ENCODE results near the gene ADAT3.
A peak's percentile ranks its signal among the peaks of the same experiment; 100 is the strongest.

ADAT3 gene

GRCh38 chr19:1889907-1890306 lies 15.3 kb upstream of the ADAT3 start:
- WGBS (ENCODE audit: extremely low coverage, insufficient coverage, insufficient read length) = no CpG with 5 or more reads among the region's 1 CpG
- H3K9ac ChIP-seq (ENCODE audit: low read length) = no peak overlapping the region
- peaks cover 7% of the 10 kb centered on the region for H3K79me1 ChIP-seq (ENCODE audit: low read length)
- no peak overlapping the region for H3K4me3 ChIP-seq (ENCODE audit: low read depth, low read length)
- peak overlapping the region; percentile 53 for H2BK12ac ChIP-seq (ENCODE audit: low read length)
- no peak overlapping the region for H2BK120ac ChIP-seq (ENCODE audit: insufficient read depth, low read length, poor library complexity)
- H3K18ac ChIP-seq (ENCODE audit: low read length) = no peak overlapping the region
- H4K91ac ChIP-seq (ENCODE audit: low read depth, low read length) = no peak overlapping the region
- H3K4me1 ChIP-seq (ENCODE audit: control insufficient read depth in 1 of 2, insufficient read depth in 2 of 2, low read length in 2 of 2) = peaks cover 6 to 10% of the 10 kb centered on the region in 2 experiments
- H2AFZ ChIP-seq (ENCODE audit: insufficient read depth, low read length, poor library complexity) = no peak overlapping the region
- no peaks in the 10 kb centered on the region for H3K36me3 ChIP-seq (ENCODE audit: control insufficient read depth in 1 of 2, insufficient read depth in 2 of 2, low read length in 2 of 2)
- H3K23ac ChIP-seq (ENCODE audit: low read length) = no peak overlapping the region
- DNase-seq = no peak
- no peak overlapping the region for H3K4ac ChIP-seq (ENCODE audit: low read depth, low read length)
- H3K9me3 ChIP-seq (ENCODE audit: insufficient read depth, low read depth, low read length) = no peaks in the 10 kb centered on the region
- no peak overlapping the region for H2AK5ac ChIP-seq (ENCODE audit: low read length)
- no peak overlapping the region for H3K4me2 ChIP-seq (ENCODE audit: low read length)
- no peak overlapping the region for H3K27ac ChIP-seq (ENCODE audit: low read depth, low read length)
- peaks cover 2% of the 10 kb centered on the region for H3K79me2 ChIP-seq (ENCODE audit: control insufficient read depth, insufficient read depth, low read length, poor library complexity)
- H4K12ac ChIP-seq (ENCODE audit: low read depth, low read length) = no peak overlapping the region
- no peak overlapping the region for H2BK5ac ChIP-seq (ENCODE audit: low read depth, low read length, poor library complexity)
- H4K8ac ChIP-seq (ENCODE audit: low read depth, low read length) = no peak overlapping the region
- no peaks in the 10 kb centered on the region for H3K27me3 ChIP-seq (ENCODE audit: insufficient read depth, low read length)
- no peak overlapping the region for H3K14ac ChIP-seq (ENCODE audit: low read length)

GRCh38 chr19:1893791-1894190 lies 11.4 kb upstream of the ADAT3 start:
- no peak overlapping the region for H3K4me3 ChIP-seq (ENCODE audit: low read depth, low read length)
- no peak for DNase-seq
- WGBS (ENCODE audit: extremely low coverage, insufficient coverage, insufficient read length) = no CpG with 5 or more reads among the region's 17 CpGs
- no peak overlapping the region for H4K91ac ChIP-seq (ENCODE audit: low read depth, low read length)
- no peaks in the 10 kb centered on the region for H3K27me3 ChIP-seq (ENCODE audit: insufficient read depth, low read length)
- no peak overlapping the region for H2BK120ac ChIP-seq (ENCODE audit: insufficient read depth, low read length, poor library complexity)
- H3K79me2 ChIP-seq (ENCODE audit: control insufficient read depth, insufficient read depth, low read length, poor library complexity) = no peaks in the 10 kb centered on the region
- no peak overlapping the region for H3K18ac ChIP-seq (ENCODE audit: low read length)
- H2BK5ac ChIP-seq (ENCODE audit: low read depth, low read length, poor library complexity) = no peak overlapping the region
- no peaks in the 10 kb centered on the region for H3K9me3 ChIP-seq (ENCODE audit: insufficient read depth, low read depth, low read length)
- H3K4me1 ChIP-seq (ENCODE audit: control insufficient read depth in 1 of 2, insufficient read depth in 2 of 2, low read length in 2 of 2) = peaks cover 0 to 1% of the 10 kb centered on the region in 2 experiments
- no peak overlapping the region for H2BK12ac ChIP-seq (ENCODE audit: low read length)
- no peaks in the 10 kb centered on the region for H3K79me1 ChIP-seq (ENCODE audit: low read length)
- H4K12ac ChIP-seq (ENCODE audit: low read depth, low read length) = no peak overlapping the region
- H3K4me2 ChIP-seq (ENCODE audit: low read length) = no peak overlapping the region
- H3K9ac ChIP-seq (ENCODE audit: low read length) = no peak overlapping the region
- no peak overlapping the region for H4K8ac ChIP-seq (ENCODE audit: low read depth, low read length)
- H3K36me3 ChIP-seq (ENCODE audit: control insufficient read depth in 1 of 2, insufficient read depth in 2 of 2, low read length in 2 of 2) = no peaks in the 10 kb centered on the region
- no peak overlapping the region for H3K23ac ChIP-seq (ENCODE audit: low read length)
- H2AFZ ChIP-seq (ENCODE audit: insufficient read depth, low read length, poor library complexity) = no peak overlapping the region
- no peak overlapping the region for H3K4ac ChIP-seq (ENCODE audit: low read depth, low read length)
- no peak overlapping the region for H3K14ac ChIP-seq (ENCODE audit: low read length)
- no peak overlapping the region for H3K27ac ChIP-seq (ENCODE audit: low read depth, low read length)
- no peak overlapping the region for H2AK5ac ChIP-seq (ENCODE audit: low read length)

- Histone ChIP-seq H3K9me3 (ENCODE audit: insufficient read depth, low read depth, low read length) (no peaks in the 10 kb centered on the region), H3K4me2 (ENCODE audit: low read length) (no peak overlapping the region), H2BK12ac (ENCODE audit: low read length) (no peak overlapping the region), H3K4me3 (ENCODE audit: low read depth, low read length) (no peak overlapping the region), H2BK5ac (ENCODE audit: low read depth, low read length, poor library complexity) (no peak overlapping the region), H2AFZ (ENCODE audit: insufficient read depth, low read length, poor library complexity) (no peak overlapping the region), H3K4me1 (ENCODE audit: control insufficient read depth in 1 of 2, insufficient read depth in 2 of 2, low read length in 2 of 2) (peaks cover 0 to 2% of the 10 kb centered on the region in 2 experiments), H2AK5ac (ENCODE audit: low read length) (peak overlapping the region; percentile 72), H3K23ac (ENCODE audit: low read length) (no peak overlapping the region), H3K4ac (ENCODE audit: low read depth, low read length) (no peak overlapping the region), H4K12ac (ENCODE audit: low read depth, low read length) (no peak overlapping the region), H4K91ac (ENCODE audit: low read depth, low read length) (no peak overlapping the region), H3K79me1 (ENCODE audit: low read length) (no peaks in the 10 kb centered on the region), H3K27me3 (ENCODE audit: insufficient read depth, low read length) (no peaks in the 10 kb centered on the region), H3K9ac (ENCODE audit: low read length) (no peak overlapping the region), H4K8ac (ENCODE audit: low read depth, low read length) (no peak overlapping the region), H3K79me2 (ENCODE audit: control insufficient read depth, insufficient read depth, low read length, poor library complexity) (no peaks in the 10 kb centered on the region), H3K18ac (ENCODE audit: low read length) (no peak overlapping the region), H3K14ac (ENCODE audit: low read length) (no peak overlapping the region), H3K36me3 (ENCODE audit: control insufficient read depth in 1 of 2, insufficient read depth in 2 of 2, low read length in 2 of 2) (no peaks in the 10 kb centered on the region), H3K27ac (ENCODE audit: low read depth, low read length) (no peak overlapping the region), H2BK120ac (ENCODE audit: insufficient read depth, low read length, poor library complexity) (no peak overlapping the region)
- WGBS (ENCODE audit: extremely low coverage, insufficient coverage, insufficient read length) = no CpG with 5 or more reads among the region's 13 CpGs
- DNase-seq = no peak
These were observed 8.7 kb upstream of the ADAT3 start for GRCh38 chr19:1896508-1896907.

GRCh38 chr19:1901940-1902404 lies 3.2 kb upstream of the ADAT3 start:
- Histone ChIP-seq H4K91ac (ENCODE audit: low read depth, low read length) (peak overlapping the region; percentile 72), H3K4me2 (ENCODE audit: low read length) (no peak overlapping the region), H3K27me3 (ENCODE audit: insufficient read depth, low read length) (no peaks in the 10 kb centered on the region), H4K12ac (ENCODE audit: low read depth, low read length) (no peak overlapping the region), H3K79me1 (ENCODE audit: low read length) (peaks cover 23% of the 10 kb centered on the region), H3K4me1 (ENCODE audit: control insufficient read depth in 1 of 2, insufficient read depth in 2 of 2, low read length in 2 of 2) (peaks cover 22 to 24% of the 10 kb centered on the region in 2 experiments), H3K14ac (ENCODE audit: low read length) (peak overlapping the region; percentile 11), H2AFZ (ENCODE audit: insufficient read depth, low read length, poor library complexity) (peak overlapping the region; percentile 45), H2BK12ac (ENCODE audit: low read length) (peak overlapping the region; percentile 80), H3K4ac (ENCODE audit: low read depth, low read length) (no peak overlapping the region), H3K23ac (ENCODE audit: low read length) (no peak overlapping the region), H4K8ac (ENCODE audit: low read depth, low read length) (peak overlapping the region; percentile 8), H2AK5ac (ENCODE audit: low read length) (no peak overlapping the region), H3K9ac (ENCODE audit: low read length) (no peak overlapping the region), H3K27ac (ENCODE audit: low read depth, low read length) (peak overlapping the region; percentile 13), H3K36me3 (ENCODE audit: control insufficient read depth in 1 of 2, insufficient read depth in 2 of 2, low read length in 2 of 2) (peaks cover 0 to 7% of the 10 kb centered on the region in 2 experiments), H2BK120ac (ENCODE audit: insufficient read depth, low read length, poor library complexity) (peak overlapping the region; percentile 10), H3K18ac (ENCODE audit: low read length) (peak overlapping the region; percentile 25), H2BK5ac (ENCODE audit: low read depth, low read length, poor library complexity) (peak overlapping the region; percentile 18), H3K4me3 (ENCODE audit: low read depth, low read length) (no peak overlapping the region), H3K9me3 (ENCODE audit: insufficient read depth, low read depth, low read length) (no peaks in the 10 kb centered on the region), H3K79me2 (ENCODE audit: control insufficient read depth, insufficient read depth, low read length, poor library complexity) (peaks cover 11% of the 10 kb centered on the region)
- peak; percentile 91 to 97 for DNase-seq
- WGBS (ENCODE audit: extremely low coverage, insufficient coverage, insufficient read length) = no CpG with 5 or more reads among the region's 16 CpGs

Data from trophoblast cell (in vitro differentiated cells and primary cell).